Heart left ventricle (tissue), 16 donors: Measurements from ENCODE around the gene PHF3. TPM values are rescaled to one million over a fixed set of nuclear protein-coding genes. Genes with fewer than 3 reads are reported as not detected.

ENCODE experiments used
- ATAC-seq, 4 donors: fragments of 200-7000 bp; cut with Tn5 transposase; one replicate each; pipeline ENCODE4 v1.9.1; 2020 to 2022; ENCODE audit warnings: moderate library complexity in 4 of 4, mild to moderate bottlenecking in 3 of 4, moderate number of reproducible peaks in 1 of 4
- DNase-seq, 5 donors: peaks; one replicate each; pipeline ENCODE4 v3.0.0-alpha.2; 2020
- H3K27ac ChIP-seq, 12 donors: fragments of 200-600 bp; sonication (generic) in 4 of 12; one replicate each; pipeline versions ENCODE4 v1.5.0 to v1.8.0; 2016 to 2022; ENCODE audit warnings: mild to moderate bottlenecking in 2 of 12
- H3K27me3 ChIP-seq, 9 donors: fragments of 200-600 bp; sonication (generic) in 2 of 9; one replicate each; pipeline versions ENCODE4 v1.5.1 to v1.8.0; 2016 to 2022; ENCODE audit warnings: mild to moderate bottlenecking in 3 of 9
- H3K36me3 ChIP-seq, 9 donors: fragments of 200-600 bp; sonication (generic) in 2 of 9; one replicate each; pipeline versions ENCODE4 v1.5.0 to v1.8.0; 2018 to 2022; ENCODE audit warnings: mild to moderate bottlenecking in 2 of 9
- H3K4me1 ChIP-seq, 12 donors: fragments of 200-600 bp; sonication (generic) in 4 of 12; one replicate each; pipeline versions ENCODE4 v1.5.0 to v1.8.0; 2016 to 2022; ENCODE audit warnings: mild to moderate bottlenecking in 3 of 12
- H3K4me3 ChIP-seq, 12 donors: fragments of 200-600 bp; sonication (generic) in 4 of 12; one replicate each; pipeline versions ENCODE4 v1.5.0 to v1.8.0; 2017 to 2022; ENCODE audit warnings: mild to moderate bottlenecking in 9 of 12, moderate library complexity in 4 of 12
- H3K9me3 ChIP-seq, 12 donors: fragments of 200-600 bp; sonication (generic) in 4 of 12; one replicate each; pipeline versions ENCODE4 v1.5.0 to v1.8.0; 2016 to 2022; ENCODE audit warnings: mild to moderate bottlenecking in 1 of 12
- POLR2A ChIP-seq, 2 donors: fragments of 450-650 bp; IDR thresholded peaks; one replicate each; pipeline ENCODE4 v1.6.1; 2017; ENCODE audit warnings: antibody characterized with exemption in 2 of 2, mild to moderate bottlenecking in 2 of 2, moderate library complexity in 2 of 2
- WGBS, 4 donors: extraction: QIAGEN DNeasy Blood & Tissue Kit in 2 of 4; methylation state at CpG; one replicate each; pipeline versions ENCODE4 v1.1.5 to v1.1.7; 2013 to 2018; 5-methylcytosine and 5-hydroxymethylcytosine counted together
- intact Hi-C, 10 donors: fragments of 100-400 bp; cut with DNase I; formaldehyde crosslinking; loops; one replicate each; pipeline versions ENCODE4 v1.11.1 to v1.14.2; 2022
- polyA plus RNA-seq, 2 donors: library from polyadenylated mRNA; stranded (reverse); fragments of 200-250 nt; gene quantifications; one replicate each; pipeline ENCODE4 v1.2.3, GENCODE V29; 2013
- total RNA-seq, 9 donors: library from RNA; depleted of rRNA in 2 of 9; stranded (reverse); fragments of >200 nt in 2 of 9; fragmentation: NEBNext Ultra II Directional in 3 of 9; extraction: Animal tissue kit (Norgen Biotek cat#: 25700) in 3 of 9; gene quantifications; one replicate each; pipeline versions ENCODE4 v1.1.0 to v1.2.4, GENCODE V29; 2016 to 2023
- TF ChIP-seq, protein P1 (sequence below), 12 donors: fragments of 200-600 bp; sonication (generic) in 4 of 12; IDR thresholded peaks; one replicate each; pipeline versions ENCODE4 v1.5.0 to v1.8.0; 2018 to 2022; ENCODE audit warnings: antibody characterized with exemption in 12 of 12, mild to moderate bottlenecking in 5 of 12
- donor health status: ischemic (EF 13 %, LVEDD 7.1; RV severe dilation, severe dysfunction).
- donor health status: healthy with polysubstance abuse.
- donor health status: DM: no; HTN: yes; CAD: no.
- donor health status: DM: no; HTN: no; CAD: no.
- donor health status: ischemic (EF 25% LVEDD 6.9; RV normal size, moderate dysfunction).
- donor health status: ischemic (EF 25% LVEDD 5.7; RV mildly dilated, moderate dysfunction).
- donor health status: healthy.
- donor health status: DM: yes; HTN: yes; CAD: no.
- donor health status: ischemic (EF 35%, LVEDD 5.7; RV mildly dilated, moderate dysfunction).
- donor health status: nonischemic (EF 11% LVEDD 7.7; RV severe dilation, severe dysfunction).
- donor health status: DM: yes; HTN: yes; CAD: no.
- donor health status: PGD.
- donor health status: ischemic (EF 29% LVEDD 5.4; RV normal size, mild dysfunction).
- donor health status: nonischemic (EF 23%, LVEDD 6.1; RV moderate dilation, normal function).

PHF3 gene
- total and polyA plus RNA-seq, 11 donors, result 5.3 to 53.5 (median 34.0) TPM

GRCh38 chr6:63600136-63600535 is 35.5 kb upstream of the PHF3 start:
- Histone ChIP-seq H3K27ac (peak overlapping the region in 1 of 12 donors; percentile 1), H3K27me3 (no peaks in the 10 kb centered on the region), H3K9me3 (no peaks in the 10 kb centered on the region), H3K4me3 (no peak overlapping the region), H3K4me1 (peaks cover 0 to 9% (median 0%) of the 10 kb centered on the region in 12 donors), H3K36me3 (no peaks in the 10 kb centered on the region)
- no peak for ATAC-seq
- no peak for DNase-seq
- intact Hi-C loops, result loop anchor here in 1 of 10 donors (10.0 kb wide), 1 partner anchor 245 kb away; no protein-coding TSS in a partner anchor
- WGBS, 4 donors, result 62 to 79% (median 73%) methylated on average over 6 of the region's 6 CpGs
- no peak for TF ChIP-seq POLR2A (IDR thresholded peaks at IDR 0.05)
- TF ChIP-seq, protein P1, sequence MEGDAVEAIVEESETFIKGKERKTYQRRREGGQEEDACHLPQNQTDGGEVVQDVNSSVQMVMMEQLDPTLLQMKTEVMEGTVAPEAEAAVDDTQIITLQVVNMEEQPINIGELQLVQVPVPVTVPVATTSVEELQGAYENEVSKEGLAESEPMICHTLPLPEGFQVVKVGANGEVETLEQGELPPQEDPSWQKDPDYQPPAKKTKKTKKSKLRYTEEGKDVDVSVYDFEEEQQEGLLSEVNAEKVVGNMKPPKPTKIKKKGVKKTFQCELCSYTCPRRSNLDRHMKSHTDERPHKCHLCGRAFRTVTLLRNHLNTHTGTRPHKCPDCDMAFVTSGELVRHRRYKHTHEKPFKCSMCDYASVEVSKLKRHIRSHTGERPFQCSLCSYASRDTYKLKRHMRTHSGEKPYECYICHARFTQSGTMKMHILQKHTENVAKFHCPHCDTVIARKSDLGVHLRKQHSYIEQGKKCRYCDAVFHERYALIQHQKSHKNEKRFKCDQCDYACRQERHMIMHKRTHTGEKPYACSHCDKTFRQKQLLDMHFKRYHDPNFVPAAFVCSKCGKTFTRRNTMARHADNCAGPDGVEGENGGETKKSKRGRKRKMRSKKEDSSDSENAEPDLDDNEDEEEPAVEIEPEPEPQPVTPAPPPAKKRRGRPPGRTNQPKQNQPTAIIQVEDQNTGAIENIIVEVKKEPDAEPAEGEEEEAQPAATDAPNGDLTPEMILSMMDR (IDR thresholded peaks at IDR 0.05), result no peak

- H3K36me3 ChIP-seq, result no peaks in the 10 kb centered on the region
- ATAC-seq (no peak), DNase-seq (no peak)
- intact Hi-C loops, result loop anchor here in 1 of 10 donors (10.0 kb wide), 1 partner anchor 254 kb away; no protein-coding TSS in a partner anchor
- no peaks in the 10 kb centered on the region for H3K9me3 ChIP-seq
- H3K27ac ChIP-seq, result no peak overlapping the region
- H3K4me3 ChIP-seq, result no peak overlapping the region
- no peak for TF ChIP-seq POLR2A (IDR thresholded peaks at IDR 0.05)
- TF ChIP-seq, protein P1 (IDR thresholded peaks at IDR 0.05), result no peak
- H3K4me1 ChIP-seq, result no peaks in the 10 kb centered on the region
- no peaks in the 10 kb centered on the region for H3K27me3 ChIP-seq
- 90 to 93% (median 91%) methylated on average over 1 of the region's 1 CpG for WGBS, 4 donors
Observed at GRCh38 chr6:63609231-63609630, 26.4 kb upstream of the PHF3 start.

DNA sequence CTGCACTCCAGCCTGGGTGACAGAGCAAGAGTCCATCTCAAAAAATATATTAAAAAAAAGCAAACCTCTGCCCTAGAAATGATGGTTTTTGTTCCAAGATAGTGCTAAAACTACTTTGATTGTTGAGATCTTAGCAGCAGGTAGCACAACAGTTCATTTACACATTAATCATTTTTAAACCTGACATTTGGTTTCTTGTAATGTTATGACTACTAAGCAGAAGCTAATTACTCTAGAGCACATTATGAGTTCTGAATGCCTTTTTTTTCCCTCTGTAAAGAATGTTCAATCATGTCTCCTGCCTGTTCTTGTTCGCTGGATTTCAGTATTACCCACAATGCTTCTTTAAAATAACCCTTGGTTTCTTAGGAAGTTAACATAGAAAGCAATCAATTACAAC is 24.7 kb upstream of the PHF3 start:
- Histone ChIP-seq H3K36me3 (no peaks in the 10 kb centered on the region), H3K4me1 (no peaks in the 10 kb centered on the region), H3K9me3 (no peaks in the 10 kb centered on the region), H3K4me3 (no peak overlapping the region), H3K27ac (no peak overlapping the region), H3K27me3 (no peaks in the 10 kb centered on the region)
- TF ChIP-seq, protein P1 (IDR thresholded peaks at IDR 0.05), result no peak
- TF ChIP-seq POLR2A (IDR thresholded peaks at IDR 0.05), result no peak
- ATAC-seq, result no peak
- no peak for DNase-seq
- intact Hi-C loops, result no loop called here
- whole genome bisulfite sequencing, 4 donors, result 49 to 74% (median 69%) methylated on average over 1 of the region's 1 CpG

GRCh38 chr6:63611560-63611959 is 24.0 kb upstream of the PHF3 start:
- Histone ChIP-seq H3K27me3 (no peaks in the 10 kb centered on the region), H3K27ac (no peak overlapping the region), H3K36me3 (no peaks in the 10 kb centered on the region), H3K4me3 (no peak overlapping the region), H3K4me1 (no peaks in the 10 kb centered on the region), H3K9me3 (no peaks in the 10 kb centered on the region)
- intact Hi-C loops, result no loop called here
- TF ChIP-seq, protein P1 (IDR thresholded peaks at IDR 0.05), result no peak
- no peak for TF ChIP-seq POLR2A (IDR thresholded peaks at IDR 0.05)
- ATAC-seq (no peak), DNase-seq (no peak)
- 96 to 100% (median 98%) methylated on average over 1 of the region's 1 CpG for WGBS, 4 donors
